Esophagus squamous epithelium (tissue), 4 donors: ENCODE data around the gene CEP63.

Experiments used
- POLR2A ChIP-seq, 4 donors: fragments of 450-650 bp; IDR thresholded peaks; one replicate each; pipeline ENCODE4 v1.6.1; 2017; ENCODE audit warnings: antibody characterized with exemption in 4 of 4, mild to moderate bottlenecking in 4 of 4, moderate library complexity in 3 of 4
- TF ChIP-seq, protein P1 (sequence below), 6 experiments: fragments of 450-650 bp in 4 of 6; fragments of 200-600 bp in 2 of 6; sonication (generic) in 2 of 6; IDR thresholded peaks; one replicate each; pipeline ENCODE4 v1.5.1; 2016 to 2019; ENCODE audit warnings: antibody characterized with exemption in 6 of 6, mild to moderate bottlenecking in 4 of 6, moderate library complexity in 4 of 6

DNA sequence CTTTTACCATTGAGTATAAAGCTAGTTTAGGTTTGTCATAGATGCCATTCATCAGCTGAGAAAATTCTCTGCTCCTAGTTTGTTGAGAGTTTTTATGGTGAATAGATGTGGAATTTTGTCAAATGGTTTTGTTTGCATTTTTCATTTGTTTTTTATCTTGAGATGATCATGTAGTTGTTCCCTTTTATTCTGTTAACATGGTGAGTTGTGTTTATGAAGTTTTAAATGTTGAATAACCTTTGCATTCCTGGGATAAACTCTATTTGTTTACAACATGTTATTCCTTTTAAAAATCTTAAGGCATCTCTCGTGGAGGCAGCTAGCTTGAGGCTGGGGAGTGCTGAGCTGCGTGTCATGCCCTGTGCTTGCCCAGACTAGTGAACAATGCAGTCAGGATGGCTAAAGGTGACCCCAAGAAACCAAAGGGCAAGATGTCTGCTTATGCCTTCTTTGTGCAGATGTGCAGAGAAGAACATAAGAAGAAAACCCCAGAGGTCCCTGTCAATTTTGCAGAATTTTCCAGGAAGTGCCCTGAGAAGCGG lies 48.6 kb upstream of the CEP63 start:
- TF ChIP-seq, protein P1, sequence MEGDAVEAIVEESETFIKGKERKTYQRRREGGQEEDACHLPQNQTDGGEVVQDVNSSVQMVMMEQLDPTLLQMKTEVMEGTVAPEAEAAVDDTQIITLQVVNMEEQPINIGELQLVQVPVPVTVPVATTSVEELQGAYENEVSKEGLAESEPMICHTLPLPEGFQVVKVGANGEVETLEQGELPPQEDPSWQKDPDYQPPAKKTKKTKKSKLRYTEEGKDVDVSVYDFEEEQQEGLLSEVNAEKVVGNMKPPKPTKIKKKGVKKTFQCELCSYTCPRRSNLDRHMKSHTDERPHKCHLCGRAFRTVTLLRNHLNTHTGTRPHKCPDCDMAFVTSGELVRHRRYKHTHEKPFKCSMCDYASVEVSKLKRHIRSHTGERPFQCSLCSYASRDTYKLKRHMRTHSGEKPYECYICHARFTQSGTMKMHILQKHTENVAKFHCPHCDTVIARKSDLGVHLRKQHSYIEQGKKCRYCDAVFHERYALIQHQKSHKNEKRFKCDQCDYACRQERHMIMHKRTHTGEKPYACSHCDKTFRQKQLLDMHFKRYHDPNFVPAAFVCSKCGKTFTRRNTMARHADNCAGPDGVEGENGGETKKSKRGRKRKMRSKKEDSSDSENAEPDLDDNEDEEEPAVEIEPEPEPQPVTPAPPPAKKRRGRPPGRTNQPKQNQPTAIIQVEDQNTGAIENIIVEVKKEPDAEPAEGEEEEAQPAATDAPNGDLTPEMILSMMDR (IDR thresholded peaks at IDR 0.05), result no peak
- TF ChIP-seq POLR2A (IDR thresholded peaks at IDR 0.05), result no peak
